GM18502 (cell line): ENCODE measurements around the gene ZMIZ1.

Experiments used
- ATAC-seq: cut with Tn5 transposase; IDR thresholded peaks from one replicate; pipeline ENCODE4 v1.9.1; 2021; ENCODE audit warnings: mild to moderate bottlenecking; ENCODE audit not compliant: unreplicated experiment, poor library complexity

The ZMIZ1 gene

GRCh38 chr10:79180414-79181221, 111.9 kb downstream of the ZMIZ1 start:
- ATAC-seq, result no peak

GRCh38 chr10:79181227-79181626, 112.5 kb downstream of the ZMIZ1 start:
- ATAC-seq, result no peak

DNA sequence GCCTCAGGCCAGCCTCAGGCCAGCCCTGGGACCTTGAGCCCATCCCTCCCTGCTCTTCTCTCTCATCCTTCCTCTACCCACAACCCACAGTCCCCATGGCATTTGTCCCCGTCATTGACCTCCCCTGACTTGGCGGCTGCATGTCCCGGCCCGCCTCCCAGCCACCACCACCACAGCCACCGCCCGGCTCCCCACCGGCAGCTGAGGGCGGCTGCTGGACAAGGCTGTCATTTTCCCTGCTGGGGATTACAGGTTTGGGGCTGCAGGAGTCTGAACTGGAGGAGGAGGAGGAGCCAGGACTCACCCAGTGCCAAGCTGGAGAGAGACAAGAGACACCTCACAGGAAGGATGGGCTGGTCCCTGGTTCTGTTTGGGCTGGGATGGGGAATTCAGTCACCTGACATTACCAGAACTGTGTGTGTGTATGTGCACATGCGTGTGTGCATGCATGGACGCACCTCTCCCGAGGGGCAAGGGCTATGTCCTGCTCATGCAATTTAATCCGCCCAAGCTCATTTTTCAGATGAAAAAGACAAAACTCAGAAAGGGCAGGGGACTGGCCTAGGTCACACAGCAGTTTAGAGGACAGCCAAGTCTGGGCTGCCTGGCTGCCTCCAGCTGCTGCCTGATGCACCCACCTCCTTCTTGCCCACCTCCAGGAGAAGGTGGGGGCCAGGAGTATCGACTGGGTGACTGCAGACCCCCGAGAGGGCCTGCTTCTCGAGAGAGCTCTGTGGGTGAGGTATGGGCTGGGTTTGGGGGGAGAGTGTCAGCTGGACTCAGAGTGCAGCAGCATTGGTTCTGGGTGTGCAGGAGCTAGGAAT, 113.1 kb downstream of the ZMIZ1 start:
- ATAC-seq, result no peak

GRCh38 chr10:79182781-79183467, 114.2 kb downstream of the ZMIZ1 start:
- ATAC-seq, result no peak

- no peak for ATAC-seq
These were observed 114.7 kb downstream of the ZMIZ1 start for GRCh38 chr10:79183468-79183865.

GRCh38 chr10:79184145-79184625, 115.4 kb downstream of the ZMIZ1 start:
- ATAC-seq, result no peak

- no peak for ATAC-seq
These were observed 115.9 kb downstream of the ZMIZ1 start for GRCh38 chr10:79184657-79185056.

GRCh38 chr10:79185067-79185774, 116.5 kb downstream of the ZMIZ1 start:
- ATAC-seq, result no peak

DNA sequence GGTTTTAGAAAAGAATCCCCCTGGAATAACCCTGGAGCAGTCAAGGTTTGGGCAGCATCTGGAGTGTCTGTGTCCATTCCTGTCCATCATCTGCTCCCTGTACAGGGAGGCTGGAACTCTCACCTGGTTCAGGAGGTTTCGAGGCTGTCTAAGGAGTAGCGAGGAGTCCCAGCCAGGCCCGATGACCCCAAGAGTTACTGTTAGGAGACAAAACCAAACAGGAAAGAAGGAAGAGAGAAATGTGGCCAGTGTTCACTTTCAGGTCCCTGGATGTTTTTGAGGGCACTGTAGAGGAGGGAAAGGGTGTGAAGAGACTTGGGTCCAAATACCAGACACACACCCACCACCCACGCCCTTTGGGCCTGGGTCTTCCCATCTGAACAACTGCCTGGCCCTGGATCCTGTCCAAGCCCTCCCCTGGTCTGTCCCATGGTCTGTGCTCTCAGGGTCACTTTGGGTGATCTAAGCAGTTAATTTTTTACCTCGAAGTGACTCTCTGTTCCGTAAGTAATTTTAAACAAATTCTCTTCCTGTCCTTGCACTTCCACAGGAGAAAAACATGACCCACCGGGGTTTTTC, 117.1 kb downstream of the ZMIZ1 start:
- no peak for ATAC-seq

GRCh38 chr10:79186486-79187120, 117.8 kb downstream of the ZMIZ1 start:
- no peak for ATAC-seq

GRCh38 chr10:79187121-79187940, 118.6 kb downstream of the ZMIZ1 start:
- ATAC-seq, result no peak

DNA sequence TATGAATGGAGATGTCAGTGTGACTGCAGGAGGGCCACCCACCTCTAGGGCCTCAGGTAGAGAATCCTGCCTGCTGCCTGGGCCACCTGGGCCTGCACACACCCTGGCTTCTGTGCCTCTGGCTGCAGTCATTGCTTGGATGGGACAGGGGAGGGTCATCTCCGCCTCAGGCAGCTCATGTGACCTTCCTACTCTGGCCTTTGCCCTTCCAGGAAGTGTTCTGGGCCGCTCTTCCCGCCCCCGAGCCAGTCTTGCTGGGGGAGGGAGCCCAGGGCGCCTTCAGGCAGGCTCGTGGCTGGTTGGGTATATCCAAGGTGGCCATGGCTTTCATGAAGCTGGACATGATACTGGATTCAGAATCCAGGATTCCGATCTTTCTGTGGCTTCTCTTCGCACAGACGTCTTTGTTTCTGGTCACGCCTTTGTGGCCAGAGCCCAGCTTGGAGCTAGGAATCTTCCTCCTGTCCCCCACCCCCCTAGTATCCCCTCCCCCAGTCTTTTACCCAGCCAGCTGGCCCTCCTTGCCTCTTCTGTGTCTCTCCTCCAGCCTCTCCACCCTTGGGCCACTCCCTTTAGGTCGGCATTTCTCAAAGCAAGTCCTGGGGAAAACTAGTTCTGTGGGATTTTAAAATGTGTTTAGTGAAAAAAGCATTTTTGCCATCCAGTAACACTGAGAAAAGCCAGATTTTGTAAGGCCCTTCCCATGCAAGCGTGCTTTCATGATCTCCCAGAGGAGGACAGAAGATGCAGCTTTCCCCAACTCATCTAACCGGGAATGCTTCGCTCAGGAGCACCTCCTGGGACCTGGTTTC, 119.6 kb downstream of the ZMIZ1 start:
- no peak for ATAC-seq

DNA sequence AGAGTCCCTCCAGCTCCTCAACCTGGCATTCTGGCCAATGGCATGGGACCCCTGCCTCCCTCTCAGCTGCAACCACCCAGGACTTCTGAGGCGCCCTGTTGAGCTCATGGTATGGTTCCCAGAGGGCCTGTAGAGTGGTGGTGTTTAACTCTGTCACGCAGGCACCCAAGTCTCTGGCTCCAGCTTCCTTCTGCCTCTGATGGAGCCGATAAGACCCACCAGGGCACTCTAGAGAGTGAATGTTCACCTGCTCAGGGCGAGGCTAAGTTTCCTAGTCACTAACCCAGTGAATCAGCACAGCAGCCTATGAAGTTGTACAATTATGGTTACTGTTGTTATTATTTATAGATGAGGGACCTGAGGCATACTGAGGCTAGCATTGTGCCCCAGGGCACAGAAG, 120.4 kb downstream of the ZMIZ1 start:
- no peak for ATAC-seq

DNA sequence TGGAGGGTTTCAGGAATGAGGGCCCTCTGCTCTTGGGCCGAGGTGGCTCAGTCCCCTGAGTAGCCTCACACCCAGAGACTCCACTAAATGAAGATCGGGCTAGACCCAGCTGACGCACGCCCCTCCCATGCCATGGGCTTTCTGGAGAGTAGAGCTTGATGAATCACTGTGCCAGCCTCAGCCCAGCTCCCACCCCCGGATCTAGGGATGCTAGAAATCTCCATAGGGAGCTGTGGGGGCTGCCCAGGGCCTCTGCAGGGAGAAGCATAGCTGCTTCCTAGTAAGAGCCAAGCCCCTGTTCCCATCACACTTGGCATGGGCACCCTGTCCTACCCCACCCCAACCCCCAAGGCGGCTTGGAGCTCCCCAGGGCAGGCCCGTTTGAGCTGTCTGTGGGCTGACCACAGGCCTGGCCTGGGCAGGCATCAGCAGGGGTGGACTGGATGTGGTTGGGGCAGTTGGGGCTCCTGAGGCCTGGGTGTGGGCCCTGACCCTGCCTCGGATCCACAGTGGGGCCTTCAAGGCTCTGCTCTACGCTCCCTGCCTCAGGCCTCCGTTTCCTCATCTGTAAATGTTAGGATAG, 121.2 kb downstream of the ZMIZ1 start:
- no peak for ATAC-seq

- no peak for ATAC-seq
These were observed 122.0 kb downstream of the ZMIZ1 start for GRCh38 chr10:79190740-79191261.

GRCh38 chr10:79191951-79192676, 123.3 kb downstream of the ZMIZ1 start:
- ATAC-seq, result no peak

DNA sequence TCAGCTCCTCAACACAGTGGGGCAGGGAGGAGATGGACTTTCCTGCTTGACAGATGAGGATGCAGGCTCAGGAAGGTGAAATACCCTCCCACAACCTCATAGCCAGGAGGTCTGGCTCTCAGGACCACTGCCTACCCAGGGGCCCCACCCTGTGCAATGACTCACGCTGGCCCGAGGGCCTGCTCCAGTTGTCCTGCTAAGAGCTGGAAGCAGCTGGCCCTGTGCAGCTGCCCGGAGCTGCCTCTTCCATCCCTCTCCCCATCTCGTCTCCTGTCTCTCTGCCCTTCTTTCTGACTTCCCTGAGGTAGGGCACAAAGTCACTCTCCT, 123.9 kb downstream of the ZMIZ1 start:
- no peak for ATAC-seq
